ENCODE data around the gene CEP20. TPM values are rescaled to one million over a fixed set of nuclear protein-coding genes. Genes with fewer than 3 reads are reported as not detected.
"Not testable (repeated sequence)": the region's sequence is repeated elsewhere in the genome, so short reads cannot be mapped to it uniquely, and the experiment has no call there.

The CEP20 gene
- polyA plus RNA-seq, 3 donors = 14.8 to 35.4 (median 18.1) TPM

GRCh38 chr16:15873301-15873700, 15.1 kb downstream of the CEP20 start:
- H3K27ac ChIP-seq (ENCODE audit: low read depth, low read length) = no peak overlapping the region
- 80 to 92% (median 85%) methylated on average over 2 of the region's 2 CpGs for WGBS, 3 donors

GRCh38 chr16:15870011-15870410, 18.4 kb downstream of the CEP20 start:
- no peak overlapping the region for H3K27ac ChIP-seq (ENCODE audit: low read depth, low read length)
- 70 to 86% (median 73%) methylated on average over 5 of the region's 5 CpGs for WGBS, 3 donors

- 75 to 77% (median 76%) methylated on average over 5 of the region's 5 CpGs for WGBS, 3 donors
- H3K27ac ChIP-seq (ENCODE audit: low read depth, low read length) = no peak overlapping the region
Observed at GRCh38 chr16:15866451-15866850, 22.0 kb downstream of the CEP20 start.

- no peak overlapping the region for H3K27ac ChIP-seq (ENCODE audit: low read depth, low read length)
- WGBS, 3 donors = 62 to 74% (median 69%) methylated on average over 7 of the region's 7 CpGs
Observed at GRCh38 chr16:15865742-15866141, 22.7 kb downstream of the CEP20 start.

- WGBS, 3 donors = 87 to 92% (median 88%) methylated on average over 5 of the region's 5 CpGs
- no peak overlapping the region for H3K27ac ChIP-seq (ENCODE audit: low read depth, low read length)
Observed at GRCh38 chr16:15864939-15865338, 23.5 kb downstream of the CEP20 start.

- 75 to 84% (median 83%) methylated on average over 3 of the region's 3 CpGs for WGBS, 3 donors
- H3K27ac ChIP-seq (ENCODE audit: low read depth, low read length) = no peak overlapping the region
Observed at GRCh38 chr16:15861996-15862395, 26.4 kb downstream of the CEP20 start.

GRCh38 chr16:15858921-15859668, 29.3 kb downstream of the CEP20 start:
- H3K27ac ChIP-seq (ENCODE audit: low read depth, low read length) = no peak overlapping the region

GRCh38 chr16:15857724-15858560, 30.5 kb downstream of the CEP20 start:
- no peak overlapping the region for H3K27ac ChIP-seq (ENCODE audit: low read depth, low read length)
- 1 to 2% (median 1%) methylated on average over 48 to 55 of the region's 55 CpGs for WGBS, 3 donors

More at GRCh38 chr16:15858921-15859668, 29.3 kb downstream of the CEP20 start:
- WGBS, 3 donors = 93 to 96% (median 95%) methylated on average over 12 of the region's 12 CpGs

GRCh38 chr16:15856901-15857698, 31.3 kb downstream of the CEP20 start, which contains the start of gene MYH11:
TSS of gene MYH11 (minus strand) at chr16:15857028. CDS start at chr16:15838252, 18,776 bp downstream.
- H3K27ac ChIP-seq (ENCODE audit: low read depth, low read length) = no peak within 1 kb of the TSS
- 0 to 1% (median 1%) methylated on average over 32 to 48 of the region's 49 CpGs for WGBS, 3 donors

GRCh38 chr16:15856182-15856581, 32.2 kb downstream of the CEP20 start:
- whole genome bisulfite sequencing, 3 donors = 39 to 55% (median 43%) methylated on average over 2 of the region's 2 CpGs
- H3K27ac ChIP-seq (ENCODE audit: low read depth, low read length) = no peak overlapping the region

- H3K27ac ChIP-seq (ENCODE audit: low read depth, low read length) = no peak overlapping the region
- whole genome bisulfite sequencing, 3 donors = 30 to 45% (median 37%) methylated on average over 5 of the region's 5 CpGs
Observed at GRCh38 chr16:15855704-15856003, 32.7 kb downstream of the CEP20 start.

GRCh38 chr16:15854906-15855703, 33.3 kb downstream of the CEP20 start:
- 59 to 65% (median 64%) methylated on average over 15 of the region's 15 CpGs for WGBS, 3 donors
- no peak overlapping the region for H3K27ac ChIP-seq (ENCODE audit: low read depth, low read length)

- WGBS, 3 donors = 56 to 66% (median 62%) methylated on average over 3 of the region's 3 CpGs
- H3K27ac ChIP-seq (ENCODE audit: low read depth, low read length) = no peak overlapping the region
Observed at GRCh38 chr16:15854061-15854460, 34.3 kb downstream of the CEP20 start.

- WGBS, 3 donors = 83 to 84% (median 83%) methylated on average over 4 of the region's 4 CpGs
- H3K27ac ChIP-seq (ENCODE audit: low read depth, low read length) = no peak overlapping the region
Observed at GRCh38 chr16:15853021-15853420, 35.4 kb downstream of the CEP20 start.

GRCh38 chr16:15850555-15850954, 37.8 kb downstream of the CEP20 start:
- not testable (repeated sequence) for H3K27ac ChIP-seq (ENCODE audit: low read depth, low read length)
- 90 to 94% (median 93%) methylated on average over 6 of the region's 6 CpGs for WGBS, 3 donors

- 77 to 88% (median 87%) methylated on average over 12 of the region's 12 CpGs for WGBS, 3 donors
- H3K27ac ChIP-seq (ENCODE audit: low read depth, low read length) = no peak overlapping the region
Observed at GRCh38 chr16:15849209-15849981, 39.0 kb downstream of the CEP20 start.

GRCh38 chr16:15847611-15848175, 40.7 kb downstream of the CEP20 start:
- no peak overlapping the region for H3K27ac ChIP-seq (ENCODE audit: low read depth, low read length)
- 56 to 74% (median 68%) methylated on average over 9 of the region's 9 CpGs for WGBS, 3 donors

All from adipose tissue (tissue), 3 donors.